ENCODE data around the gene ARHGEF4. TPM values are rescaled to one million over a fixed set of nuclear protein-coding genes. Genes with fewer than 3 reads are reported as not detected.

ARHGEF4 gene
- total RNA-seq, 4 donors from 2014 or later, result 23.7 to 51.5 (median 37.1) TPM

DNA sequence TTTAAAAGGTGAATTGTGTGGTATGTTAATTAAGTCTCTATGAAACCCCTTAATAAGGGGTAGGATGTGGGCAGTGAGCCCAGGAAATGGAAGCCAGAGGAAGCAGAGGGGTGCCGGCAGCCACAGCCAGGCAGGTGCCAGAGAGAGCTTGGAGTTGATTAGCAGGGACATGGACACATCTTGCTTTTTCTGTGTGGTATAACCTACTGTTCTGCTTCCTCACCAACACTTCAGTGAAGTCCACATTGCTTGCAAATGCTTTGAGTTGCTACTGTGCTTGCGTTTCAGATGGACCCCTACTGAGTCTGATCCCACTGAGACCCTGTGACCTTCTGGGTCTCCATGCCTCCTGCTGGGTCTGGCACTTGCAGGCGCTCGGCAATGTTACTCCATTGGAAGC lies 30.3 kb upstream of the ARHGEF4 start:
- 66% methylated on average over 4 of the region's 4 CpGs for WGBS
- TF ChIP-seq, protein P1, sequence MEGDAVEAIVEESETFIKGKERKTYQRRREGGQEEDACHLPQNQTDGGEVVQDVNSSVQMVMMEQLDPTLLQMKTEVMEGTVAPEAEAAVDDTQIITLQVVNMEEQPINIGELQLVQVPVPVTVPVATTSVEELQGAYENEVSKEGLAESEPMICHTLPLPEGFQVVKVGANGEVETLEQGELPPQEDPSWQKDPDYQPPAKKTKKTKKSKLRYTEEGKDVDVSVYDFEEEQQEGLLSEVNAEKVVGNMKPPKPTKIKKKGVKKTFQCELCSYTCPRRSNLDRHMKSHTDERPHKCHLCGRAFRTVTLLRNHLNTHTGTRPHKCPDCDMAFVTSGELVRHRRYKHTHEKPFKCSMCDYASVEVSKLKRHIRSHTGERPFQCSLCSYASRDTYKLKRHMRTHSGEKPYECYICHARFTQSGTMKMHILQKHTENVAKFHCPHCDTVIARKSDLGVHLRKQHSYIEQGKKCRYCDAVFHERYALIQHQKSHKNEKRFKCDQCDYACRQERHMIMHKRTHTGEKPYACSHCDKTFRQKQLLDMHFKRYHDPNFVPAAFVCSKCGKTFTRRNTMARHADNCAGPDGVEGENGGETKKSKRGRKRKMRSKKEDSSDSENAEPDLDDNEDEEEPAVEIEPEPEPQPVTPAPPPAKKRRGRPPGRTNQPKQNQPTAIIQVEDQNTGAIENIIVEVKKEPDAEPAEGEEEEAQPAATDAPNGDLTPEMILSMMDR (IDR thresholded peaks at IDR 0.05), result no peak
- TF ChIP-seq POLR2A (IDR thresholded peaks at IDR 0.05; ENCODE audit: low read depth) (no peak), POLR2AphosphoS5 (IDR thresholded peaks at IDR 0.05) (no peak), EP300 (IDR thresholded peaks at IDR 0.05) (no peak)
- DNase-seq (ENCODE audit: extremely low spot score), result no peak
- Histone ChIP-seq H3K27ac (replicated peaks in 1 of 4) (no peak overlapping the region), H3K9me3 (no peaks in the 10 kb centered on the region), H3K4me1 (no peaks in the 10 kb centered on the region), H3K36me3 (no peaks in the 10 kb centered on the region), H3K27me3 (no peaks in the 10 kb centered on the region), H3K4me3 (no peak overlapping the region)
- intact Hi-C loops (cut with DNase I), result no loop called here

DNA sequence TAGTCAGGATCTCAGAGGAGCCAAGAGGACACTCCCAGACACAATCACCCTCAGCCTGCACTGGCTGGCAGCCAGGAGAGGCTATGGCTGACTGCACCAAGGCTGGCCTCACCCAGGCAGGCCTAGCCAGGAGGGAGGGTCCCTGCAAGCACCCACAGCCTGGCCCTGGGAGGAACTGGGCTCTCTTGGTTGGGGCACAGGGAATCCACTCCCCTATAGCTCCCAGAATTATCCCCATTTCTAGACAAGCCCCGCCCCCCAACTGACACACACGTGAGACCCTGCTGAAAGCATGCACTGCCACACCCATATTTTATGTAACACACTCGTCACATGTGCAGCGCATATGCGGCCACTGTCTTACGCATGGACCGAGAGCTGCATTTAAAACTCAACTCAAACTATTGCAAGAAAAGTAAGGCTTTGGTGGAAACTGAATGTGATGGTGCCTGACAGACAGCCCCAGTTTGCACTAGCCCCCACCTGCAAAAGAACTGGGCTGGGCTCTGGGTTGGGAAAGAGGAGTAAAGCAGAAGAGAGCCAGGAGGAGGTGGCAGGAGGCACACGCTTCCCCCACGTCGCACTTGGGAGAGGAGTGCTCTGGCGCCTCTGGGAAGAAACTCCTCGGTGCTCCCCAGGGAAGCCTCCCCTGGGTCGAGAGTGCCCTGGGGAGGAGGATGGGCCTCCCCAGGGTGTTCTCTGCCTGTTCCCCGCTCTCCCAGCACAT lies 28.9 kb upstream of the ARHGEF4 start:
- Histone ChIP-seq H3K27me3 (no peaks in the 10 kb centered on the region), H3K9me3 (no peaks in the 10 kb centered on the region), H3K36me3 (no peaks in the 10 kb centered on the region), H3K4me3 (no peak overlapping the region), H3K27ac (replicated peaks in 1 of 4) (no peak overlapping the region), H3K4me1 (no peaks in the 10 kb centered on the region)
- DNase-seq (ENCODE audit: extremely low spot score), result no peak
- TF ChIP-seq POLR2A (IDR thresholded peaks at IDR 0.05; ENCODE audit: low read depth) (no peak), EP300 (IDR thresholded peaks at IDR 0.05) (no peak), POLR2AphosphoS5 (IDR thresholded peaks at IDR 0.05) (no peak)
- TF ChIP-seq, protein P1 (IDR thresholded peaks at IDR 0.05), result no peak
- intact Hi-C loops (cut with DNase I), result no loop called here
- 79% methylated on average over 8 of the region's 14 CpGs for WGBS

DNA sequence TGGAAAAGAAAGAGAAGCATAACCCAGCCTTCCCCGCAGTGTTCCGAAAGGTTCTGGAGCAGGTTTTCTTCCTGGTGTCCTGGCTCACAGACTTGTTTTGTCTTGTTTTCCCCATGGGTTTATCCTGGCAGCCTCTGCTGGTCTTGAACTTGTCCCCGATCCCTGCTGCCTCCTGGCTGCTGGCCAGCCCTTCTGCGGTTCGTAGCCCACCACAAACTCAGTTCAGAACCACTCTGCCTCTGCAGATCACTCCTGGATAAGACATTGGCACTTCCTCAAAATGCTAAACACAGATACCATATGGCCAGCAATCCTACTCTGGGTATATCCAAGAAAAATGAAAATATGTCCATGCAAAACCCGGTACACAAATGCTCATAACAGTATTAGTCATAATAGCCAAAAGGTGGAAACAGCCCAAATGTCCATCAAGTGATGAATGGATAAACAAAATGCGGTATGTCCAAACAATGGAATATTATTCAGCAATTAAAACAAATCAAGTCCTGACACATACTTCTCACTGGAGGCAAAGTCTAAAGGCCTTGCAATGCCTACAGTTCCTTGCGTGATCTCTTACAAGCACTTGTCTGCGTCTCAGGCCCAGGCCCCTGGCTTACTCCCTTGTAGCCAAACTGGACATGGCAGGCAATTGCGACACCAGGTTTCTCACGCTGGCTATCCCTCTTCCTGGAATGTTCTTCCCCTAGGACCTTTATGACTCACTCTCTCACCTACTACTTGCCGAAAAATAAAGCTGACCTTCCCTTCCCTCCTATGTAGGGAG lies 28.0 kb upstream of the ARHGEF4 start:
- Histone ChIP-seq H3K36me3 (no peaks in the 10 kb centered on the region), H3K4me1 (no peaks in the 10 kb centered on the region), H3K9me3 (no peaks in the 10 kb centered on the region), H3K4me3 (no peak overlapping the region), H3K27ac (replicated peaks in 1 of 4) (no peak overlapping the region), H3K27me3 (no peaks in the 10 kb centered on the region)
- WGBS, result 74% methylated on average over 12 of the region's 12 CpGs
- TF ChIP-seq POLR2A (IDR thresholded peaks at IDR 0.05; ENCODE audit: low read depth), result no peak
- TF ChIP-seq POLR2AphosphoS5 (IDR thresholded peaks at IDR 0.05), result no peak
- TF ChIP-seq EP300 (IDR thresholded peaks at IDR 0.05), result no peak
- TF ChIP-seq, protein P1 (IDR thresholded peaks at IDR 0.05), result no peak
- intact Hi-C loops (cut with DNase I), result no loop called here
- no peak for DNase-seq (ENCODE audit: extremely low spot score)

DNA sequence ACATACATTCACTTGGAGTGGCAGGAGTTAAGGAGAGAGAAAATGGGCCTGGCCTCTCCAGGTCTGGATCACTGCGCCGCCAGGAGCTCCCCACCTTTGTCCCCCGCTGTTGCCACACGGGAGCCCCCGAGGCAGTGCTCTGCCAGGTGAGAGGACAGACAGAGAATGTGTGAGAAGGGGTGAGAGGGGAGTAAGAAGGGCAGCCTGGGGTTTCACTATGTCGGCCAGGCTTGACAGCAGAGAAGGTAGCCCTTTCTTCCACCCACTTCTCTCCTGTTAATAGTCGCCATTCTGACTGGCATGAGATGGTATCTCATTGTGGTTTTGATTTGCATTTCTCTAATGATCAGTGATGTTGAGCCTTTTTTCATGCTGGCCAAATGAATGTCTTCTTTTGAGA lies 26.2 kb upstream of the ARHGEF4 start:
- WGBS, result 52% methylated on average over 7 of the region's 7 CpGs
- Histone ChIP-seq H3K27ac (replicated peaks in 1 of 4) (no peak overlapping the region), H3K36me3 (no peaks in the 10 kb centered on the region), H3K27me3 (peaks cover 0 to 8% (median 0%) of the 10 kb centered on the region in 4 donors), H3K4me1 (no peaks in the 10 kb centered on the region), H3K4me3 (no peak overlapping the region), H3K9me3 (no peaks in the 10 kb centered on the region)
- intact Hi-C loops (cut with DNase I), result no loop called here
- TF ChIP-seq POLR2AphosphoS5 (IDR thresholded peaks at IDR 0.05) (no peak), EP300 (IDR thresholded peaks at IDR 0.05) (no peak), POLR2A (IDR thresholded peaks at IDR 0.05; ENCODE audit: low read depth) (no peak)
- TF ChIP-seq, protein P1 (IDR thresholded peaks at IDR 0.05), result no peak
- no peak for DNase-seq (ENCODE audit: extremely low spot score)
